PFSK-1 (cell line): ENCODE data around the gene PNLDC1.

Experiments
- FOXP2 ChIP-seq: optimal IDR thresholded peaks from 2 replicates; pipeline ENCODE3; 2011; ENCODE audit warnings: borderline replicate concordance, control low read depth, inconsistent platforms; ENCODE audit not compliant: insufficient read depth; ENCODE audit errors: extremely low read length, extremely low read depth
- POLR2AphosphoS5 ChIP-seq: IDR thresholded peaks from 2 replicates; pipeline ENCODE4 v1.6.1; 2012; ENCODE audit warnings: low read depth, mild to moderate bottlenecking, control low read depth, low read length, moderate library complexity
- SIN3A ChIP-seq: IDR thresholded peaks from 2 replicates; pipeline ENCODE4 v1.6.1; 2012; ENCODE audit warnings: mild to moderate bottlenecking, low read length, moderate library complexity, borderline replicate concordance; ENCODE audit not compliant: insufficient read depth
- TAF1 ChIP-seq: IDR thresholded peaks from 2 replicates; pipeline ENCODE4 v1.6.1; 2012; ENCODE audit warnings: low read length, control low read depth, borderline replicate concordance; ENCODE audit not compliant: insufficient read depth
- TF ChIP-seq, protein P1 (sequence below), 2 experiments: IDR thresholded peaks; 2 replicates each; pipeline versions ENCODE4 v1.6.1 to v1.8.0; 2011 to 2012; ENCODE audit warnings: low read depth in 2 of 2, low read length in 2 of 2, control low read depth in 1 of 2, inconsistent platforms in 1 of 2, mild to moderate bottlenecking in 1 of 2, moderate library complexity in 1 of 2; ENCODE audit not compliant: insufficient read depth in 1 of 2

Gene PNLDC1

DNA sequence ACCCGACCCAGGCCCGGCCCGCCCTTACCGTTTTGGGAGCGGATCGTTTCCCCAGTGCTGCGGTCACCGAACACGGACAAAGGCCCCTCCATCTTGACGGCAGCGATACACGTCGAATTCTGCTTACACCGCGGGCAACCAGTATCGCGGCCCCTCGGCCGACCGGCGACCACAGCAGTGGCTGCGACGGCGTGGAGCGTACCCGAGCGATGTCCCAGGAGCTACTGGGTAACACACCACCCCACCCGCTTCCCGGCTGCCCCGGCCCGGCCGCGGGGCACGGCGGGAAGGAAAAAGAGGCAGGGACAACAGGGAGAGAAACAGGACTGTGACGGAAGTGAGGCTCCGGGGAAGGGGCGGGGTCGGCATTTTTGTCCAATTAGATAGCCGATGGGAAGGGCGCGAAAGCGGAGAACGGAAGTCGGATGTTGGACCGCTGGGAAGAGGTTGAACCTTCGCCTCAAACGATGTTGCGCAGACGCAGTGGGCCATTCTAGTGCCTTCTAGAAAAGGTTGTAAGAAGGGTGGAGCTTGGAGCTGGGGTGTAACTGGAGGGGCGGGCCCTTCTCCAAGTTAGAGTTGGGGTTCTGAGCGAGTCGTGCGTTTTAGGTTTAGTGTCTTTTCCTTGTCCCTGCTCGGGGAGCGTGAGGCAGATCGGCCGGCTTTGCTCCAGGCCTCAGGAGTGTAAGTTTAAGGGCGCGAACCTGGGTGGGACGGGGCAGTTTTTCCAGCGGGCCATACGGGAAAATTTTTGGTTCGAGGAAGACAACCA, 10.5 kb upstream of the PNLDC1 start, which contains the start of gene TCP1:
Gene TCP1, minus strand, starts transcription at position 226 of the 772 bp plus-strand sequence. Its CDS starts 134 bp downstream, at position 92.
- peak; percentile 87 for TF ChIP-seq FOXP2
- TF ChIP-seq, protein P1, sequence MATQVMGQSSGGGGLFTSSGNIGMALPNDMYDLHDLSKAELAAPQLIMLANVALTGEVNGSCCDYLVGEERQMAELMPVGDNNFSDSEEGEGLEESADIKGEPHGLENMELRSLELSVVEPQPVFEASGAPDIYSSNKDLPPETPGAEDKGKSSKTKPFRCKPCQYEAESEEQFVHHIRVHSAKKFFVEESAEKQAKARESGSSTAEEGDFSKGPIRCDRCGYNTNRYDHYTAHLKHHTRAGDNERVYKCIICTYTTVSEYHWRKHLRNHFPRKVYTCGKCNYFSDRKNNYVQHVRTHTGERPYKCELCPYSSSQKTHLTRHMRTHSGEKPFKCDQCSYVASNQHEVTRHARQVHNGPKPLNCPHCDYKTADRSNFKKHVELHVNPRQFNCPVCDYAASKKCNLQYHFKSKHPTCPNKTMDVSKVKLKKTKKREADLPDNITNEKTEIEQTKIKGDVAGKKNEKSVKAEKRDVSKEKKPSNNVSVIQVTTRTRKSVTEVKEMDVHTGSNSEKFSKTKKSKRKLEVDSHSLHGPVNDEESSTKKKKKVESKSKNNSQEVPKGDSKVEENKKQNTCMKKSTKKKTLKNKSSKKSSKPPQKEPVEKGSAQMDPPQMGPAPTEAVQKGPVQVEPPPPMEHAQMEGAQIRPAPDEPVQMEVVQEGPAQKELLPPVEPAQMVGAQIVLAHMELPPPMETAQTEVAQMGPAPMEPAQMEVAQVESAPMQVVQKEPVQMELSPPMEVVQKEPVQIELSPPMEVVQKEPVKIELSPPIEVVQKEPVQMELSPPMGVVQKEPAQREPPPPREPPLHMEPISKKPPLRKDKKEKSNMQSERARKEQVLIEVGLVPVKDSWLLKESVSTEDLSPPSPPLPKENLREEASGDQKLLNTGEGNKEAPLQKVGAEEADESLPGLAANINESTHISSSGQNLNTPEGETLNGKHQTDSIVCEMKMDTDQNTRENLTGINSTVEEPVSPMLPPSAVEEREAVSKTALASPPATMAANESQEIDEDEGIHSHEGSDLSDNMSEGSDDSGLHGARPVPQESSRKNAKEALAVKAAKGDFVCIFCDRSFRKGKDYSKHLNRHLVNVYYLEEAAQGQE (IDR thresholded peaks at IDR 0.05; ENCODE audit: insufficient read depth in 1 of 2, low read depth in 2 of 2, low read length in 2 of 2): peak; percentile 16 to 44; a peak in 1 of 4 replicates
- TF ChIP-seq TAF1: peak; percentile 87; the same call in 1 of the 2 replicates
- peak; percentile 98 for TF ChIP-seq POLR2AphosphoS5
- TF ChIP-seq SIN3A: peak; percentile 87

DNA sequence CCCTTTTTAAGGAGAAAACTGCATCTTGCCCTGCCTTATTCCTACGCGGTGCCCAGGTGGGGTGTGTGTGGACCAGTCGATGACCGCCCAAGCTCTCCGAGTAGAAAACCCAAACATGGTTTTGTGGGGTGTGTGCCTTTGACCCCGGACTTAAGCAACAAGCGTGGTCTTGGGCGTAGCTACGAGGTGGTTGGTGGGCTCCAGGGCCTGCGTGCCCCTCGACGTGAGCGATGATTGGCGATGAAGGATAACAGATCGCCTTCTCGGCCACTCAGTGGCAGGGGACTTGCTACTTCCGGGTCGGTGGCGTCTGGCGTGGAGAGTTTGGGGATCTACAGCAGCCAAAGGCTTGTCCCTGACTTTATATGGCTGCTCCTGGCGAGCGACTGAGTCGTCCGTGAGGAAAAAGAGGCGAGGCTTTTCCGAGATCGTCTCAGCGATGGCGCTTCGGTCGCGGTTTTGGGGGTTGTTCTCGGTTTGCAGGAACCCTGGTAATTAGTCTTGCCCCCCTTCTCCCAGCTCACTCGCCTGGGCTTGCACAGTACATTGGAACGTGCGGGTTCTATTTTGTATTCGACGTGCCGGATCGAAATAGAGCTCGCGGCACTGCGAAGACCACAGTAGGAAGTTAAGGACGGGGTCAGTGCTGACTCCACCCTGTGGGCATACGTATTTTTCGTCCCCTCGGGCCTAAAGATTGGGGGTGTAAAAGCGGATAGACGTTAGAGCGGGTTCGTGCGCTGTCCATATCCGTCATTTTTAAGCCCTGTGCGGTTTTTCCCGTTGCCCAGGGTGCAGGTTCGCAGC, 9.7 kb upstream of the PNLDC1 start, which contains the start of gene MRPL18:
Gene MRPL18, plus strand, starts transcription at position 319 of the 807 bp plus-strand sequence. Its CDS starts 121 bp downstream, at position 440.
- peak; percentile 68 for TF ChIP-seq TAF1
- TF ChIP-seq FOXP2: no peak
- peak; percentile 80; the same call in 1 of the 2 replicates for TF ChIP-seq POLR2AphosphoS5
- peak; percentile 49; the same call in 1 of the 2 replicates for TF ChIP-seq SIN3A
- TF ChIP-seq, protein P1 (IDR thresholded peaks at IDR 0.05; ENCODE audit: insufficient read depth in 1 of 2, low read depth in 2 of 2, low read length in 2 of 2): no peak

DNA sequence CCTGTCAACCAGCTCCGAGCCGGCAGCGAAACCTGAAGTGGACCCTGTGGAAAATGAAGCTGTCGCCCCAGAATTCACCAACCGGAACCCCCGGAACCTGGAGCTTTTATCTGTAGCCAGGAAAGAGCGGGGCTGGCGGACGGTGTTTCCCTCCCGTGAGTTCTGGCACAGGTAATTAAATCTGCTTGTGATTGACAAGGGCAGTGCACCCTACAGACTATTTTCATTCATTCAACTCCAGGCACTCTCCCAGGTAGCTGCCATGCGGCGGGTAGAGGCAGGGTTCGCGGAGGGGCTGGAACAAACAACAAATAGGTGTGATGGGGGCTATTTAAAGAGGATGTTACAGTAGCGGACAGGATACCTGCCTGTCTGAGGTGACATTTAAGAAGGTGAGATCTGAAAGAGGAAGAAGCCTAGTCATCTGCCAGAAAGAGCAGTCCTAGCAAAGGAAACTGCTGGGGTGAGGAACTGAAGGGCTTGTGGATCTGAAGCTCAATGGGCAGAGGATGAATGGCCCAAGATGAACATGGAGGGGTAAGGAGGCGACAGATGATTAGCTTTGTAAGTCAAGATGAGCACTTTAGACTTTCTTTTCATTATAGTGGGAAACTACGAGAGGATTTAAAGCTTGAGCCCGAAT, 9.0 kb upstream of the PNLDC1 start:
- TF ChIP-seq POLR2AphosphoS5 (no peak), FOXP2 (no peak), TAF1 (no peak), SIN3A (no peak)
- TF ChIP-seq, protein P1 (IDR thresholded peaks at IDR 0.05; ENCODE audit: insufficient read depth in 1 of 2, low read depth in 2 of 2, low read length in 2 of 2): no peak

DNA sequence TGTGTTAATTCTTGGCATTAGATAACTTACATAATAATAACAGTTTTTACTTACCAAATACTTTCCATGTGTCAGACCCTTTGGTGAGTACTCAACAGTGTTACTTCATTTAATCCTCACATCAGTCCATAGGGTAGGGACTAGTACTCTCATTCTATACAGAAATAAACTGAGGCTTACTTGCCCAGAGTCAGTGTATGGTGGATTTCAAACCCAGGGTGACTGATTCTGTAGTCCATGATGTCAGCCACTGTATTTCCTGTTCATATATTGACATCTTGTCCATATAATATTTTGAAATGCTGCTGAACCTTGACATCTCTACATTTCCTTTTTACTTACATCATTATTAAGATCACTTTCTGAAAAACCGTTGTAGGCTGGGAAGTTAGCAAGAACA, 2.5 kb upstream of the PNLDC1 start:
- TF ChIP-seq, protein P1 (IDR thresholded peaks at IDR 0.05; ENCODE audit: insufficient read depth in 1 of 2, low read depth in 2 of 2, low read length in 2 of 2): no peak
- TF ChIP-seq SIN3A (no peak), FOXP2 (no peak), POLR2AphosphoS5 (no peak), TAF1 (no peak)
